Mesendoderm (in vitro differentiated cells): ENCODE results near the gene EIF2D.
A peak's percentile ranks its signal among the peaks of the same experiment; 100 is the strongest.

Experiments used
- DNase-seq: peaks from one replicate; pipeline ENCODE4 v3.0.0; 2013
- H2AK5ac ChIP-seq: 2 replicates; pipeline ENCODE4 v1.6.1; 2013; ENCODE audit warnings: low read length, inconsistent platforms
- H2BK120ac ChIP-seq: 2 replicates; pipeline ENCODE4 v1.6.1; 2013; ENCODE audit warnings: low read depth, mild to moderate bottlenecking, low read length, moderate library complexity, mixed read lengths
- H2BK15ac ChIP-seq: replicated peaks from 2 replicates; pipeline ENCODE4 v1.6.1; 2013; ENCODE audit warnings: low read depth, mild to moderate bottlenecking, moderate library complexity
- H2BK5ac ChIP-seq: 2 replicates; pipeline ENCODE4 v1.6.1; 2013; ENCODE audit warnings: low read length, inconsistent platforms
- H3K18ac ChIP-seq: 2 replicates; pipeline ENCODE4 v1.6.1; 2013; ENCODE audit warnings: mild to moderate bottlenecking, low read length, mixed read lengths
- H3K23ac ChIP-seq: one replicate; pipeline ENCODE4 v1.6.1; 2013; ENCODE audit warnings: low read length
- H3K27ac ChIP-seq: 2 replicates; pipeline ENCODE4 v1.5.1; 2013; ENCODE audit warnings: low read depth, mild to moderate bottlenecking, inconsistent platforms, low read length, moderate library complexity
- H3K27me3 ChIP-seq: 2 replicates; pipeline ENCODE4 v1.6.1; 2013; ENCODE audit warnings: low read length, control low read depth, mild to moderate bottlenecking, inconsistent platforms; ENCODE audit not compliant: insufficient read depth, poor library complexity
- H3K36me3 ChIP-seq: 2 replicates; pipeline ENCODE4 v1.6.1; 2013; ENCODE audit warnings: low read length, inconsistent platforms; ENCODE audit not compliant: control insufficient read depth, insufficient read depth
- H3K4ac ChIP-seq: one replicate; pipeline ENCODE4 v1.6.1; 2013; ENCODE audit warnings: low read depth, mild to moderate bottlenecking, low read length, moderate library complexity
- H3K4me1 ChIP-seq: 2 replicates; pipeline ENCODE4 v1.6.1; 2013; ENCODE audit warnings: low read depth, low read length, inconsistent platforms; ENCODE audit not compliant: control insufficient read depth
- H3K4me2 ChIP-seq: 2 replicates; pipeline ENCODE4 v1.6.1; 2013; ENCODE audit warnings: low read length
- H3K4me3 ChIP-seq: 2 replicates; pipeline ENCODE4 v1.5.1; 2013; ENCODE audit warnings: mild to moderate bottlenecking, low read length
- H3K56ac ChIP-seq: one replicate; pipeline ENCODE4 v1.6.1; 2013; ENCODE audit warnings: low read length
- H3K79me1 ChIP-seq: 2 replicates; pipeline ENCODE4 v1.6.1; 2013; ENCODE audit warnings: low read length, inconsistent platforms
- H3K79me2 ChIP-seq: 2 replicates; pipeline ENCODE4 v1.6.1; 2013; ENCODE audit warnings: mild to moderate bottlenecking, low read length; ENCODE audit not compliant: control insufficient read depth, insufficient read depth
- H3K9ac ChIP-seq: 2 replicates; pipeline ENCODE4 v1.6.1; 2013; ENCODE audit warnings: low read length, inconsistent platforms
- H4K5ac ChIP-seq: one replicate; pipeline ENCODE4 v1.6.1; 2013; ENCODE audit warnings: low read length
- H4K8ac ChIP-seq: one replicate; pipeline ENCODE4 v1.6.1; 2013; ENCODE audit warnings: low read depth, mild to moderate bottlenecking, control low read depth, low read length, moderate library complexity
- WGBS: extraction: QIAGEN DNeasy Blood & Tissue Kit; methylation state at CpG from one replicate; pipeline ENCODE4 v1.1.7; 2013; ENCODE audit warnings: low lambda C conversion rate, missing lambda C conversion rate; ENCODE audit not compliant: insufficient coverage; ENCODE audit errors: extremely low coverage; 5-methylcytosine and 5-hydroxymethylcytosine counted together

Gene EIF2D

GRCh38 chr1:206590025-206590758, 22.1 kb downstream of the EIF2D start:
- H4K5ac ChIP-seq, result no peak overlapping the region
- no peak overlapping the region for H3K23ac ChIP-seq
- no peak overlapping the region for H2BK15ac ChIP-seq
- no peak overlapping the region for H4K8ac ChIP-seq
- no peaks in the 10 kb centered on the region for H3K4me1 ChIP-seq
- no peaks in the 10 kb centered on the region for H3K79me1 ChIP-seq
- H3K4me3 ChIP-seq, result no peak overlapping the region
- no peaks in the 10 kb centered on the region for H3K79me2 ChIP-seq
- no peaks in the 10 kb centered on the region for H3K27me3 ChIP-seq
- no CpG with 5 or more reads among the region's 8 CpGs for WGBS
- H3K27ac ChIP-seq, result no peak overlapping the region
- H3K18ac ChIP-seq, result no peak overlapping the region
- H3K56ac ChIP-seq, result no peak overlapping the region
- H3K9ac ChIP-seq, result no peak overlapping the region
- no peak overlapping the region for H3K4ac ChIP-seq
- no peak overlapping the region for H2AK5ac ChIP-seq
- H3K4me2 ChIP-seq, result no peak overlapping the region
- H2BK5ac ChIP-seq, result no peak overlapping the region
- H3K36me3 ChIP-seq, result no peaks in the 10 kb centered on the region
- no peak overlapping the region for H2BK120ac ChIP-seq
- peak; percentile 13 for DNase-seq

GRCh38 chr1:206589206-206589605, 23.1 kb downstream of the EIF2D start:
- no peak overlapping the region for H4K5ac ChIP-seq
- H2AK5ac ChIP-seq, result no peak overlapping the region
- no peak overlapping the region for H3K56ac ChIP-seq
- no peaks in the 10 kb centered on the region for H3K4me1 ChIP-seq
- no peak overlapping the region for H3K27ac ChIP-seq
- WGBS, result no CpG with 5 or more reads among the region's 7 CpGs
- no peak overlapping the region for H2BK15ac ChIP-seq
- no peaks in the 10 kb centered on the region for H3K36me3 ChIP-seq
- no peak overlapping the region for H3K9ac ChIP-seq
- DNase-seq, result no peak
- no peak overlapping the region for H4K8ac ChIP-seq
- H3K4ac ChIP-seq, result no peak overlapping the region
- no peak overlapping the region for H2BK120ac ChIP-seq
- H2BK5ac ChIP-seq, result no peak overlapping the region
- no peaks in the 10 kb centered on the region for H3K79me2 ChIP-seq
- no peak overlapping the region for H3K4me3 ChIP-seq
- no peak overlapping the region for H3K18ac ChIP-seq
- no peaks in the 10 kb centered on the region for H3K79me1 ChIP-seq
- H3K23ac ChIP-seq, result no peak overlapping the region
- no peak overlapping the region for H3K4me2 ChIP-seq
- no peaks in the 10 kb centered on the region for H3K27me3 ChIP-seq

- no peak overlapping the region for H3K4ac ChIP-seq
- no peak overlapping the region for H2BK15ac ChIP-seq
- H3K79me2 ChIP-seq, result no peaks in the 10 kb centered on the region
- no peak overlapping the region for H2BK5ac ChIP-seq
- H4K8ac ChIP-seq, result no peak overlapping the region
- no peaks in the 10 kb centered on the region for H3K36me3 ChIP-seq
- H3K18ac ChIP-seq, result no peak overlapping the region
- no peaks in the 10 kb centered on the region for H3K79me1 ChIP-seq
- H3K9ac ChIP-seq, result no peak overlapping the region
- no peak overlapping the region for H3K27ac ChIP-seq
- no peak overlapping the region for H2BK120ac ChIP-seq
- H3K4me2 ChIP-seq, result no peak overlapping the region
- no peaks in the 10 kb centered on the region for H3K27me3 ChIP-seq
- no peak overlapping the region for H4K5ac ChIP-seq
- H3K56ac ChIP-seq, result no peak overlapping the region
- no peak for DNase-seq
- no peak overlapping the region for H3K23ac ChIP-seq
- no peak overlapping the region for H2AK5ac ChIP-seq
- no peak overlapping the region for H3K4me3 ChIP-seq
- WGBS, result no CpG with 5 or more reads among the region's 6 CpGs
- no peaks in the 10 kb centered on the region for H3K4me1 ChIP-seq
Observed at GRCh38 chr1:206588492-206588891, 23.8 kb downstream of the EIF2D start.

- Histone ChIP-seq H3K36me3 (no peaks in the 10 kb centered on the region), H3K4ac (no peak overlapping the region), H2BK120ac (no peak overlapping the region), H3K79me1 (no peaks in the 10 kb centered on the region), H2BK15ac (no peak overlapping the region), H4K5ac (no peak overlapping the region), H3K4me2 (no peak overlapping the region), H4K8ac (no peak overlapping the region), H3K4me1 (no peaks in the 10 kb centered on the region), H3K9ac (no peak overlapping the region), H2BK5ac (no peak overlapping the region), H3K27me3 (no peaks in the 10 kb centered on the region), H3K4me3 (no peak overlapping the region), H2AK5ac (no peak overlapping the region), H3K18ac (no peak overlapping the region), H3K27ac (no peak overlapping the region), H3K23ac (no peak overlapping the region), H3K56ac (no peak overlapping the region), H3K79me2 (no peaks in the 10 kb centered on the region)
- no peak for DNase-seq
- WGBS, result no CpG with 5 or more reads among the region's 14 CpGs
Observed at GRCh38 chr1:206587904-206588303, 24.4 kb downstream of the EIF2D start.

GRCh38 chr1:206586501-206587445, 25.5 kb downstream of the EIF2D start:
- Histone ChIP-seq H3K27me3 (no peaks in the 10 kb centered on the region), H4K5ac (no peak overlapping the region), H3K4ac (no peak overlapping the region), H2BK120ac (no peak overlapping the region), H3K79me1 (no peaks in the 10 kb centered on the region), H2BK15ac (no peak overlapping the region), H3K18ac (no peak overlapping the region), H2AK5ac (no peak overlapping the region), H3K36me3 (no peaks in the 10 kb centered on the region), H3K56ac (no peak overlapping the region), H3K4me2 (no peak overlapping the region), H2BK5ac (no peak overlapping the region), H3K4me1 (no peaks in the 10 kb centered on the region), H3K27ac (no peak overlapping the region), H4K8ac (no peak overlapping the region), H3K4me3 (no peak overlapping the region), H3K9ac (no peak overlapping the region), H3K23ac (no peak overlapping the region), H3K79me2 (no peaks in the 10 kb centered on the region)
- DNase-seq, result no peak
- WGBS, result no CpG with 5 or more reads among the region's 13 CpGs
